BE2C (cell line): Measurements from ENCODE around the gene TTC31. TPM values are rescaled to one million over a fixed set of nuclear protein-coding genes. Genes with fewer than 3 reads are reported as not detected.

Experiments used
- DNase-seq: peaks from one replicate; pipeline ENCODE4 v3.0.0-alpha.2; 2020
- H3K27me3 ChIP-seq: fragments of 250-450 bp; sonication (Bioruptor Pico); 2 replicates; pipeline ENCODE4 v1.5.1; 2020; ENCODE audit warnings: mild to moderate bottlenecking
- H3K36me3 ChIP-seq: fragments of 250-450 bp; sonication (Bioruptor Pico); 2 replicates; pipeline ENCODE4 v1.5.1; 2020; ENCODE audit warnings: mild to moderate bottlenecking
- H3K4me1 ChIP-seq: fragments of 250-450 bp; sonication (Bioruptor Pico); 2 replicates; pipeline ENCODE4 v1.5.1; 2020
- H3K4me3 ChIP-seq: 2 replicates; pipeline ENCODE4 v1.5.1; 2011; ENCODE audit warnings: low read depth, low read length
- H3K9me3 ChIP-seq: fragments of 250-450 bp; sonication (Bioruptor Pico); 2 replicates; pipeline ENCODE4 v1.5.1; 2020
- polyA plus RNA-seq: library from polyadenylated mRNA; unstranded; fragments of >200 nt; gene quantifications from one replicate; pipeline ENCODE4 v1.2.1, GENCODE V29; 2012; ENCODE audit warnings: low read depth, missing spikeins; ENCODE audit not compliant: insufficient read length, insufficient read depth
- TF ChIP-seq, protein P1 (sequence below): IDR thresholded peaks from 2 replicates; pipeline ENCODE4 v1.5.1; 2012; ENCODE audit warnings: mild to moderate bottlenecking, low read depth, low read length

Gene TTC31
- polyA plus RNA-seq = 20.9 TPM

DNA sequence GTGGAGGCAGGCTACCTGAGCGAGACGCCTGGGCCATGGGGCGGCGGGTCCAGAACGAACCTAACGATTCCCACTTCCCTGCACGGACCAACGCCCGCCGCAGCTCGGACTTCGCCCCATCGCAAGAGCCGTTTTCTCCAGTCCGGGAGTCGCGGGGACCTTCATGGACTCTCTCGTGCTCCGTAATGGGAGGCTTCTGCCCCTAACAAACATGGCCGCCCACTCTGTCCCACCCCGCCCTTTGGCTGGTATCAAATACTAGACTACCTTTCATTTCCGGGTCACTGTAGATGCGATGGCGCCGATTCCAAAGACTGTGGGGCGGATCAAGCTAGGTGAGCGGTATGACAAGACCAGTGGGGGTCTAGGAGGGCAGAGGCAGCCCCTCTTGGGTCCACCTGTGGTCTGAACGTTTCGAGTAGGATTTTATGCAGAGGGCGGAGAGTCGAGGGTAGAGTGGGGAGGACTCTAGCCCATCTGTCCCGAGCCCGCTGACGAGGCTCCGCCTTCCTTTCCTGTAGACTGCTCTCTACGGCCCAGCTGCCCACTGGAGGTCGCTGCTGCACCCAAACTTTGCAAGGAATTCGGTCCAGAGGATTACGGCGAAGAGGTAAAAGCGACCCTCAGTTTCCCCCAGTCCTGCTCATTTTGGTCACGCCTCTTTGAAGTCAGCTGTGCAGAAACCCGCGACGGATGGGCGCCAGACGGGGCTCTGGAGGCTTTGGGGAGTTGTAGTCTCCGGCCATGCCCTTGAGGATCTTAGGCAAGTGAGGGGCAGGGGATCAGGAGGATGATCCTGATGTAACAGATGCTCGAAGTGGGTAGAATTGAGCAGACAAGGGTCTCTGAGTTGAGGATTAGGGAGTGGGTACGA is at the start of gene TTC31, which contains the start of gene CCDC142:
Gene TTC31, plus strand, starts transcription at position 281 of the 874 bp plus-strand sequence. Its CDS starts 15 bp downstream, at position 296.
Gene CCDC142, minus strand, starts transcription at position 198 of the 874 bp plus-strand sequence. Its CDS starts 161 bp downstream, at position 37.
- peak within 1 kb of the TSS; percentile 79 for H3K4me3 ChIP-seq
- H3K36me3 ChIP-seq = no peaks in the 10 kb centered on the region
- no peaks in the 10 kb centered on the region for H3K9me3 ChIP-seq
- H3K4me1 ChIP-seq = no peaks in the 10 kb centered on the region
- DNase-seq = peak; percentile 88
- TF ChIP-seq, protein P1, sequence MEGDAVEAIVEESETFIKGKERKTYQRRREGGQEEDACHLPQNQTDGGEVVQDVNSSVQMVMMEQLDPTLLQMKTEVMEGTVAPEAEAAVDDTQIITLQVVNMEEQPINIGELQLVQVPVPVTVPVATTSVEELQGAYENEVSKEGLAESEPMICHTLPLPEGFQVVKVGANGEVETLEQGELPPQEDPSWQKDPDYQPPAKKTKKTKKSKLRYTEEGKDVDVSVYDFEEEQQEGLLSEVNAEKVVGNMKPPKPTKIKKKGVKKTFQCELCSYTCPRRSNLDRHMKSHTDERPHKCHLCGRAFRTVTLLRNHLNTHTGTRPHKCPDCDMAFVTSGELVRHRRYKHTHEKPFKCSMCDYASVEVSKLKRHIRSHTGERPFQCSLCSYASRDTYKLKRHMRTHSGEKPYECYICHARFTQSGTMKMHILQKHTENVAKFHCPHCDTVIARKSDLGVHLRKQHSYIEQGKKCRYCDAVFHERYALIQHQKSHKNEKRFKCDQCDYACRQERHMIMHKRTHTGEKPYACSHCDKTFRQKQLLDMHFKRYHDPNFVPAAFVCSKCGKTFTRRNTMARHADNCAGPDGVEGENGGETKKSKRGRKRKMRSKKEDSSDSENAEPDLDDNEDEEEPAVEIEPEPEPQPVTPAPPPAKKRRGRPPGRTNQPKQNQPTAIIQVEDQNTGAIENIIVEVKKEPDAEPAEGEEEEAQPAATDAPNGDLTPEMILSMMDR = peak; percentile 72
- no peaks in the 10 kb centered on the region for H3K27me3 ChIP-seq

DNA sequence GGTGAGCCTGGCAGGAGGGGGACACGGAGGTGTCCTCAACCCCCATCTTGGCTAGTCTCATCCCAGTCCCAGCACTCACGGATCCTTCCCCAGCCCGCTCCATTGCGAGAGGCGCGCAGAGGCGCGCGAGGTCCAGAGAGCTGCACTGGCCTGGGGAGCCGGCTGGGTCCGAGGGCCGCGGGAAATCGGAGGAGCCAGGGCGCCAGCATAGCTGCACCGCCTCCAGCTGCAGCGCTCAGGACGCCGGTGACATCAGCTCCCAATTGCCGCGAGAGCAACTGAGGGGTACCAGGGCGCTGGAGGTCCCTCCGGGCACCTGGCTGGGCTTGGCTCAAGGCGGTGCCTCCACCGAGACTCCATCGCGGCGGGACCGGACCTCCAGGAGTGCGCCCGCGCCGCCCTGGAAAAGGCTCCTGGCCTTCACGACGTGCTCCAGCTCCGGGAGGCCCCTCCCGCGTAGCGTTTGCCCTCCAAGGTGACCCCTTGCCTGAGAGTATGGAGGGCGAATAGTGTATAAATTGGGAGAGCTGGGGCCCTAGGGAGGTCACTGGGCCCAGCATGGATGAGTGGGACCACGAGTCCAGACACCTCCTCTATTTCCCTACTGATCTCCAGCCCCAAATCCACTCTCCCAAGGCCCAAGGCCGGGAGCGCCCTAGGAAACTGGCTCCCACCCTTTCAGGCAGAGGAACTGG is 46.6 kb upstream of the TTC31 start:
- Histone ChIP-seq H3K36me3 (no peaks in the 10 kb centered on the region), H3K27me3 (no peaks in the 10 kb centered on the region), H3K4me3 (no peak overlapping the region), H3K4me1 (peaks cover 3% of the 10 kb centered on the region; the same call in 1 of the 2 replicates), H3K9me3 (no peaks in the 10 kb centered on the region)
- TF ChIP-seq, protein P1 = no peak
- DNase-seq = no peak

DNA sequence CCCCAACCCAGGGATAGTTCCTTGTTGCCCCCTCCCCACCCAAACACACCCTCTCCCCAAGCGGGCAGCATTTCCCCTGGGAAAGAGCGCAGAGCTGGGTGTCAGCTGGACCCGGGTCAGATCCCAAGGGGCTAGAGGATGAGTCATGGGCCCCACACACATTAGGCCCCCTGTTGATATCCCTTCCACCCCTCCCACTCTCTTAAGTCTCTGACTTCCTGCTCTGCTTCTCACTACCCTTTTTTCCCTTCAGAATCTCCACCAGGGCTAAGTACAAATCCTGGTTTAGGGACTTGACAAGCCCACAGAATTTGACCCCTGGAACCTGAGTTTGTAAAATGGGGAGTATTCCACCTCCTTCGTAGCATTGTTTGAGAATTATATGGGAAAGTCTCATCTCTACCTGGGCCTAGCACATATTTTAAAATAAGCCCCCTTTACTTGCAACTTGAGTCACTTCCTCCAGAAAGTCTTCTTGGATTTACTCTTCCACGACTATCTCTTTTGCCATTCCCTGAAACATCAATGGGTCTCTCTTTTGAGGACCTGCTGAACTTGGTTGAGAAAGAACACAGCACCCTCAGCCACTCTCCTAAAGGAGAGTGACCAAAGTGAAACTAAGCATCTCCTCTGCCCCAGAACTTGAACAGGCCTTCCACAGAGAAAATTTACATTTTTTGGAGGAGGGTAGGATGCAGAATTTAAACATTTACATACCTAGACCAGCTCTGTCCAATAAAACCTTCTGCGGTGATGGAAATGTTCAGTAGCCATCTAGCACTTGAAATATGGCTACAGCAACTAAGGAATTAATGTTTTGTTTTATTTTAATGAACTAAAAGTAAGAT is 45.8 kb upstream of the TTC31 start:
- H3K4me3 ChIP-seq = no peak overlapping the region
- H3K4me1 ChIP-seq = peaks cover 3% of the 10 kb centered on the region; the same call in 1 of the 2 replicates
- TF ChIP-seq, protein P1 = no peak
- H3K9me3 ChIP-seq = no peaks in the 10 kb centered on the region
- no peak for DNase-seq
- H3K27me3 ChIP-seq = no peaks in the 10 kb centered on the region
- no peaks in the 10 kb centered on the region for H3K36me3 ChIP-seq

DNA sequence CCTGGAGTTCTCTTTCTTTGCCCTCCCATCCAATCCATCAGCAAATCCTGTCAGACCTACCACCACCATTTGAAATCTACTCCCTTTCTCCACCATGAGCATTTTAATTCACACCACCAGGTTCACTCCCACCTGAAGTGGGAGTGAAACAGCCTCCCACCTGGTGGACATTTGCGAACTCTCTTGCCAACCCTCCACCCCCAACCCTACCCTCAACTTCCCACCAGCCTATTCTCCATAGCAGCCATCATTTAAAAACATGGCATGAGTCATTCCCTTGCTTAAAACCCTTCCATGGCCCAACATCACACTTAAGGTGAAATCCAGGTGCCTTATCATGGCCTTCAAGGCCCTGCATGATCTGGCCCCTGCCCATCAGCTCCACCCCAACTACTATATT is 44.6 kb upstream of the TTC31 start:
- no peaks in the 10 kb centered on the region for H3K27me3 ChIP-seq
- no peak for DNase-seq
- H3K36me3 ChIP-seq = no peaks in the 10 kb centered on the region
- peaks cover 3% of the 10 kb centered on the region; the same call in 1 of the 2 replicates for H3K4me1 ChIP-seq
- TF ChIP-seq, protein P1 = no peak
- no peaks in the 10 kb centered on the region for H3K9me3 ChIP-seq
- H3K4me3 ChIP-seq = no peak overlapping the region

DNA sequence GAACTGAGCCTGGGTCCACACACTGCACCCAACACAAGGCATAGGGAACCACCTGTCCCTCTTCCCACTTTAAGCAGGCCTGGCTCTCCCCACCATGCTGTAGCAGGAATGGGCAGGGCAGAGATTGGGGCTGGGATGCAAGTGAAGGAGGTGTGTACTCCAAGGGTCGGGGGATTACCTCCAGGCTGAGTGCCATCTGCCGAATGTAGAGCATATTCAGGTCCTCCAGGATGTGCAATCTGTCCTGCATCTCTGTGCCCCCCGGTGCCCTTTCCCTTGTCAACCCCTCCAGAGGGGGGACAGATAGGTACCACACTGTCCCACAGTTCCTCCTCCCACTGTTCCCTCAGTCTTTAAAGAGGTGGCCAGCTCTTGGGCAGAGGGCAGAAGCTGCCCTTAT is 43.5 kb upstream of the TTC31 start:
- no peaks in the 10 kb centered on the region for H3K36me3 ChIP-seq
- H3K4me3 ChIP-seq = peak overlapping the region; percentile 69
- no peak for DNase-seq
- no peaks in the 10 kb centered on the region for H3K9me3 ChIP-seq
- TF ChIP-seq, protein P1 = no peak
- peaks cover 3% of the 10 kb centered on the region; the same call in 1 of the 2 replicates for H3K4me1 ChIP-seq
- H3K27me3 ChIP-seq = no peaks in the 10 kb centered on the region
